Colonic mucosa (tissue), 4 donors: ENCODE measurements around the gene UNC13A. TPM values are rescaled to one million over a fixed set of nuclear protein-coding genes. Genes with fewer than 3 reads are reported as not detected.

Experiments used
- DNase-seq: peaks from one replicate; pipeline ENCODE4 v3.0.0-alpha.2; 2020
- H3K27ac ChIP-seq: fragments of 200-600 bp; one replicate; pipeline ENCODE4 v1.8.0; 2021
- H3K27me3 ChIP-seq: fragments of 200-600 bp; one replicate; pipeline ENCODE4 v1.8.0; 2021
- H3K36me3 ChIP-seq: fragments of 200-600 bp; one replicate; pipeline ENCODE4 v1.8.0; 2021
- H3K4me1 ChIP-seq: fragments of 200-600 bp; one replicate; pipeline ENCODE4 v1.8.0; 2021; ENCODE audit warnings: mild to moderate bottlenecking
- H3K4me3 ChIP-seq: fragments of 200-600 bp; one replicate; pipeline ENCODE4 v1.8.0; 2021
- H3K9ac ChIP-seq, 2 donors: one replicate each; pipeline ENCODE4 v1.7.0; 2013; ENCODE audit warnings: control low read depth in 2 of 2, low read depth in 2 of 2, low read length in 2 of 2
- H3K9me3 ChIP-seq: fragments of 200-600 bp; one replicate; pipeline ENCODE4 v1.8.0; 2021
- CTCF ChIP-seq: fragments of 200-600 bp; IDR thresholded peaks from one replicate; pipeline ENCODE4 v1.8.0; 2022; ENCODE audit warnings: antibody characterized with exemption, mild to moderate bottlenecking
- intact Hi-C: fragments of 100-400 bp; cut with DNase I; formaldehyde crosslinking; loops from one replicate; pipeline ENCODE4 v1.14.1; 2022
- total RNA-seq, 2 donors: library from RNA; stranded (reverse); fragmentation: NEBNext Ultra II Directional in 1 of 2; extraction: Animal tissue kit (Norgen Biotek cat#: 25700) in 1 of 2; gene quantifications; one replicate each; pipeline ENCODE4 v1.2.1, GENCODE V29; 2021
- donor health status: healthy.
- donor health status: DM: no; HTN: no; CAD: no.
- donor health status: DM: no; HTN: no; CAD: no.

UNC13A gene
- total RNA-seq, result under 1 TPM; 0.29 to 0.62 TPM

- Histone ChIP-seq H3K27me3 (peaks cover 32% of the 10 kb centered on the region), H3K4me3 (no peak within 1 kb of the TSS)
- DNase-seq, result peak; percentile 26
These were observed at the start of gene UNC13A for GRCh38 chr19:17687857-17688784. UNC13A (minus strand) TSS chr19:17688354; CDS start chr19:17688199, 155 bp downstream.

GRCh38 chr19:17737690-17738153 is 49.6 kb upstream of the UNC13A start:
- no peaks in the 10 kb centered on the region for H3K4me1 ChIP-seq
- no peak for TF ChIP-seq CTCF
- H3K9me3 ChIP-seq, result no peaks in the 10 kb centered on the region
- H3K36me3 ChIP-seq, result no peaks in the 10 kb centered on the region
- H3K27ac ChIP-seq, result no peak overlapping the region
- intact Hi-C loops, result no loop called here
- no peak overlapping the region for H3K9ac ChIP-seq
- H3K27me3 ChIP-seq, result no peaks in the 10 kb centered on the region
- DNase-seq, result no peak
- H3K4me3 ChIP-seq, result no peak overlapping the region

More at GRCh38 chr19:17687857-17688784, at the start of gene UNC13A:
- Histone ChIP-seq H3K9me3 (no peaks in the 10 kb centered on the region), H3K9ac (no peak within 1 kb of the TSS), H3K4me1 (no peaks in the 10 kb centered on the region), H3K36me3 (no peaks in the 10 kb centered on the region), H3K27ac (no peak within 1 kb of the TSS)
- intact Hi-C loops, result no loop called here
- no peak for TF ChIP-seq CTCF

DNA sequence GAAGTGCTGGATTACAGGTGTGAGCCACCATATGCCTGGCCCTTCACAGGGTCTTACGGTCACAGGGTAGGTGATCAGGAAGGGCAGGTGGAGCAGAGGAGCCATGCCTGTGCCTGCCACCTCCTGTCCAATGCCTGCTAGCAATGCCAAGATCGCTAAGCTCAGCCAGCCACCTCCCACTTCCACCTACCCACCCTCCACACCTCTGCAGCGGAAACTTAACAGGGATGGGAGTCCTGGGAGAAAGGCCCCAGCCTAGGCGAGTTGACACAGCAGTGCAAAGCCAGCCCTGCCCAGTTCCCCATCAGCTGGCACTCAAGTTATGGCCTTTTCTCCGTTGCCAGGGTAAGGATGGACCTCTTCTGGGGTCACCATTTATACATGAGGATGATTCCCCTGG is 47.3 kb upstream of the UNC13A start:
- intact Hi-C loops, result no loop called here
- H3K27ac ChIP-seq, result no peak overlapping the region
- H3K27me3 ChIP-seq, result no peaks in the 10 kb centered on the region
- no peak for DNase-seq
- no peaks in the 10 kb centered on the region for H3K36me3 ChIP-seq
- H3K4me1 ChIP-seq, result no peaks in the 10 kb centered on the region
- TF ChIP-seq CTCF, result no peak
- no peak overlapping the region for H3K4me3 ChIP-seq
- no peaks in the 10 kb centered on the region for H3K9me3 ChIP-seq
- H3K9ac ChIP-seq, result no peak overlapping the region

DNA sequence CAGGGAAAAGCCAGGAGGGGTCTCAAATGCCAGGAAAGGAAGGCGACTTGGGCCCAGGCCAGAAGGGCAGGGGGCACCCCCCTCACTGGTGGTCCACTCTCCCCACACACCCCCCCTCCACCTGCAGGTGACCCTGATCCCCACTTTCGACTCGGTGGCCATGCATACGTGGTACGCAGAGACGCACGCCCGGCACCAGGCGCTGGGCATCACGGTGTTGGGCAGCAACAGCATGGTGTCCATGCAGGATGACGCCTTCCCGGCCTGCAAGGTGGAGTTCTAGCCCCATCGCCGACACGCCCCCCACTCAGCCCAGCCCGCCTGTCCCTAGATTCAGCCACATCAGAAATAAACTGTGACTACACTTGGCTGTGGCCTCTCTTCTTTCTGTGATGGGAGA is 46.0 kb upstream of the UNC13A start:
- no peak overlapping the region for H3K9ac ChIP-seq
- no peak overlapping the region for H3K27ac ChIP-seq
- intact Hi-C loops, result no loop called here
- no peak overlapping the region for H3K4me3 ChIP-seq
- H3K4me1 ChIP-seq, result no peaks in the 10 kb centered on the region
- no peaks in the 10 kb centered on the region for H3K27me3 ChIP-seq
- H3K9me3 ChIP-seq, result no peaks in the 10 kb centered on the region
- no peak for DNase-seq
- no peaks in the 10 kb centered on the region for H3K36me3 ChIP-seq
- TF ChIP-seq CTCF, result no peak

GRCh38 chr19:17733127-17733526 is 45.0 kb upstream of the UNC13A start:
- intact Hi-C loops, result no loop called here
- TF ChIP-seq CTCF, result no peak
- no peaks in the 10 kb centered on the region for H3K36me3 ChIP-seq
- no peaks in the 10 kb centered on the region for H3K4me1 ChIP-seq
- no peak overlapping the region for H3K4me3 ChIP-seq
- no peaks in the 10 kb centered on the region for H3K27me3 ChIP-seq
- no peak for DNase-seq
- H3K9ac ChIP-seq, result no peak overlapping the region
- H3K27ac ChIP-seq, result no peak overlapping the region
- H3K9me3 ChIP-seq, result no peaks in the 10 kb centered on the region
